ENCODE data around the gene NPBWR2.
"Not testable (repeated sequence)": the region's sequence is repeated elsewhere in the genome, so short reads cannot be mapped to it uniquely, and the experiment has no call there.

NPBWR2 gene

GRCh38 chr20:64091770-64092169 lies 15.6 kb downstream of the NPBWR2 start:
- no peaks in the 10 kb centered on the region; the same call in 1 of the 2 replicates for H3K27me3 ChIP-seq
- H3K4me1 ChIP-seq = peaks cover 15% of the 10 kb centered on the region
- no peaks in the 10 kb centered on the region for H3K9me3 ChIP-seq
- H3K4me3 ChIP-seq (ENCODE audit: low read depth, low read length) = peak overlapping the region; percentile 55
- peak; percentile 59 for DNase-seq
- no peak for TF ChIP-seq CTCF (IDR thresholded peaks at IDR 0.05; ENCODE audit: low read depth, low read length)
- no peaks in the 10 kb centered on the region for H3K36me3 ChIP-seq

GRCh38 chr20:64091340-64091739 lies 16.0 kb downstream of the NPBWR2 start:
- Histone ChIP-seq H3K9me3 (no peaks in the 10 kb centered on the region), H3K27me3 (no peaks in the 10 kb centered on the region; the same call in 1 of the 2 replicates), H3K36me3 (no peaks in the 10 kb centered on the region), H3K4me1 (peaks cover 15% of the 10 kb centered on the region), H3K4me3 (ENCODE audit: low read depth, low read length) (no peak overlapping the region)
- no peak for DNase-seq
- TF ChIP-seq CTCF (IDR thresholded peaks at IDR 0.05; ENCODE audit: low read depth, low read length) = no peak

GRCh38 chr20:64090165-64090564 lies 17.2 kb downstream of the NPBWR2 start:
- no peaks in the 10 kb centered on the region for H3K9me3 ChIP-seq
- no peak for TF ChIP-seq CTCF (IDR thresholded peaks at IDR 0.05; ENCODE audit: low read depth, low read length)

GRCh38 chr20:64088586-64088985 lies 18.8 kb downstream of the NPBWR2 start:
- not testable (repeated sequence) for DNase-seq; H3K9me3 ChIP-seq; H3K4me3 ChIP-seq (ENCODE audit: low read depth, low read length); H3K27me3 ChIP-seq; H3K36me3 ChIP-seq
- peaks cover 15% of the 10 kb centered on the region for H3K4me1 ChIP-seq

More at GRCh38 chr20:64090165-64090564, 17.2 kb downstream of the NPBWR2 start:
- peaks cover 15% of the 10 kb centered on the region for H3K4me1 ChIP-seq
- DNase-seq = peak; percentile 61
- no peak overlapping the region for H3K4me3 ChIP-seq (ENCODE audit: low read depth, low read length)
- no peaks in the 10 kb centered on the region for H3K36me3 ChIP-seq
- no peaks in the 10 kb centered on the region; the same call in 1 of the 2 replicates for H3K27me3 ChIP-seq

GRCh38 chr20:64087226-64087825 lies 20.0 kb downstream of the NPBWR2 start:
- H3K27me3 ChIP-seq; DNase-seq; H3K9me3 ChIP-seq; H3K4me3 ChIP-seq (ENCODE audit: low read depth, low read length); H3K36me3 ChIP-seq: not testable (repeated sequence)
- peaks cover 12% of the 10 kb centered on the region for H3K4me1 ChIP-seq

- TF ChIP-seq CTCF (IDR thresholded peaks at IDR 0.05; ENCODE audit: low read depth, low read length) = no peak
- H3K4me3 ChIP-seq (ENCODE audit: low read depth, low read length) = no peak overlapping the region
- H3K4me1 ChIP-seq = peaks cover 14% of the 10 kb centered on the region
- no peaks in the 10 kb centered on the region for H3K9me3 ChIP-seq
- H3K27me3 ChIP-seq = no peaks in the 10 kb centered on the region; the same call in 1 of the 2 replicates
- no peaks in the 10 kb centered on the region for H3K36me3 ChIP-seq
- no peak for DNase-seq
Measured at GRCh38 chr20:64086801-64087200, 20.6 kb downstream of the NPBWR2 start.

GRCh38 chr20:64084685-64085152 lies 22.6 kb downstream of the NPBWR2 start:
- no peak for TF ChIP-seq CTCF (IDR thresholded peaks at IDR 0.05; ENCODE audit: low read depth, low read length)
- no peaks in the 10 kb centered on the region for H3K27me3 ChIP-seq
- no peak for DNase-seq

More at GRCh38 chr20:64084685-64085152, 22.6 kb downstream of the NPBWR2 start:
- Histone ChIP-seq H3K4me3 (ENCODE audit: low read depth, low read length) (no peak overlapping the region), H3K9me3 (no peaks in the 10 kb centered on the region), H3K36me3 (no peaks in the 10 kb centered on the region), H3K4me1 (peaks cover 9% of the 10 kb centered on the region)

Data from BE2C (cell line).